HepG2 (cell line): ENCODE measurements around the gene PSMC4.

ENCODE experiments used
- ATAD3A ChIP-seq: sonication (generic); formaldehyde crosslinking; IDR thresholded peaks from 2 replicates; pipeline ENCODE4 v1.4.0; 2020; ENCODE audit warnings: missing genetic modification reagents
- KLF16 ChIP-seq, 2 experiments: sonication (generic) in 1 of 2; formaldehyde crosslinking in 1 of 2; IDR thresholded peaks; 2 replicates each; pipeline versions ENCODE4 v1.6.1 to v1.8.0; 2016 to 2023; ENCODE audit warnings: missing genetic modification reagents in 2 of 2, missing compliant biosample characterization in 1 of 2
- NFYB ChIP-seq: sonication (generic); formaldehyde crosslinking; IDR thresholded peaks from 2 replicates; pipeline ENCODE4 v1.4.0; 2020; ENCODE audit warnings: missing genetic modification reagents
- TF ChIP-seq, protein P1 (sequence below), 2 experiments: sonication (generic) in 1 of 2; formaldehyde crosslinking in 1 of 2; IDR thresholded peaks; 2 replicates each; pipeline versions ENCODE4 v1.5.1 to v1.6.1; 2011 to 2020; ENCODE audit warnings: borderline replicate concordance in 1 of 2, low read depth in 1 of 2, low read length in 1 of 2, mild to moderate bottlenecking in 1 of 2, missing genetic modification reagents in 1 of 2, moderate library complexity in 1 of 2

DNA sequence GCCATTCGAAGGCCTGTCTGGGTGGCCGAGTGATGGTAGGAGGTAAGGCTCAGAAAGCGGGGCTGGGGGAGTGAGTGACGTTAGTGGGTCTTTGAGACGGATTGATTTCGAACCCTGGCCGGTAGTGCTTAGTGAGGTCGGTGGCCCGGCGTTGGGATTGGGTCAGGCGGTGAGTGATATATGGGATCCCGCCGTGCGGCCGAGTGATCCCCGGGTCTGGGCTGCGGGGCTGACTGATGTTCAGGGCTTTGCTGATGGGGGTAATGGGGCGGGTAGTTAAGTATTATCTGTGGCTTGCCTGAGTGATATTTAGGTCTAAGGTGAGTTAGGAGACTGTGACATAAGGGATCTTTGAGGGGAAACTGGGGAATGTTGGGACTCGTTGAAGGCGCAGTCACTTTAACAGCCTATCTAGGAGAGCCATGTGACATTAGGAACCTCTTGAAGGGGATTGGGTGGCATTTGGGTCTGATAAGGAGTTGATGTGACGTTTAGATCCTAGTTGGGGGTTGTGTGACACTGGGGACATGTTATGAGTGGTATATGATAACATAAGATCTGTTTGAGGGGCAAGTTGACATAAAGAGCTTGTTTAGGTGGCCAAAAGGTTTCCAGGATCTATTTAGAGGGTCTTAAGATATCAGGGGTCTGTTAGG, 543 bp downstream of the PSMC4 start:
- TF ChIP-seq NFYB: no peak
- TF ChIP-seq, protein P1, sequence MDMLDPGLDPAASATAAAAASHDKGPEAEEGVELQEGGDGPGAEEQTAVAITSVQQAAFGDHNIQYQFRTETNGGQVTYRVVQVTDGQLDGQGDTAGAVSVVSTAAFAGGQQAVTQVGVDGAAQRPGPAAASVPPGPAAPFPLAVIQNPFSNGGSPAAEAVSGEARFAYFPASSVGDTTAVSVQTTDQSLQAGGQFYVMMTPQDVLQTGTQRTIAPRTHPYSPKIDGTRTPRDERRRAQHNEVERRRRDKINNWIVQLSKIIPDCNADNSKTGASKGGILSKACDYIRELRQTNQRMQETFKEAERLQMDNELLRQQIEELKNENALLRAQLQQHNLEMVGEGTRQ (IDR thresholded peaks at IDR 0.05; ENCODE audit: low read depth, low read length): no peak
- TF ChIP-seq, protein P1 (CRISPR knock-in tag; IDR thresholded peaks at IDR 0.05; ENCODE audit: borderline replicate concordance): no peak
- TF ChIP-seq ATAD3A (CRISPR knock-in tag): no peak
- TF ChIP-seq KLF16 (CRISPR knock-in tag; IDR thresholded peaks at IDR 0.05): no peak
